Endothelial cell of umbilical vein (primary cell): ENCODE data around the gene PPP2R5A. TPM values are rescaled to one million over a fixed set of nuclear protein-coding genes. Genes with fewer than 3 reads are reported as not detected.

Experiments
- BruUV-seq: library from RNA; stranded (reverse); fragments of 400-500 nt; replicated peaks from 2 replicates; lab custom pipeline; 2021; lab: Mats Ljungman, UMichigan
- CTCF ChIA-PET: fragments of 300-600, 350-600 bp; sonication (Branson Sonifier 250); formaldehyde crosslinking; loops from one replicate; lab custom pipeline; 2021; ENCODE audit warnings: antibody characterized with exemption, inconsistent platforms; lab: Charles Lee
- POLR2A ChIA-PET: fragments of 300-600, 350-600 bp; sonication (Branson Sonifier 250); formaldehyde crosslinking; loops from one replicate; lab custom pipeline; 2021; ENCODE audit warnings: antibody characterized with exemption, inconsistent platforms; lab: Charles Lee
- DNase-seq: peaks from one replicate; pipeline ENCODE4 v3.0.0-alpha.2; 2011; ENCODE audit warnings: low read depth, low spot score
- FAIRE-seq: peaks from 2 replicates; lab custom pipeline; 2011; peaks lifted over from hg19 to GRCh38; lab: Jason Lieb, UNC
- H2AFZ ChIP-seq: 2 replicates; pipeline ENCODE4 v1.6.0; 2012; ENCODE audit warnings: low read depth, low read length, control low read depth, inconsistent platforms
- H3K27ac ChIP-seq: 2 replicates; pipeline ENCODE4 v1.5.1; 2011; ENCODE audit warnings: low read depth, mild to moderate bottlenecking, control low read depth, low read length, moderate library complexity; ENCODE audit not compliant: insufficient read depth
- H3K27me3 ChIP-seq, 2 experiments: 2 replicates each; pipeline versions ENCODE4 v1.6.0 to v1.6.1; 2011; ENCODE audit warnings: low read length in 2 of 2, mixed read lengths in 1 of 2; ENCODE audit not compliant: control insufficient read depth in 2 of 2, insufficient read depth in 2 of 2
- H3K36me3 ChIP-seq, 2 experiments: 2 replicates in 1 of 2; 3 replicates in 1 of 2; pipeline ENCODE4 v1.5.1; 2011; ENCODE audit warnings: low read length in 2 of 2, mild to moderate bottlenecking in 1 of 2, moderate library complexity in 1 of 2; ENCODE audit not compliant: control insufficient read depth in 2 of 2, insufficient read depth in 2 of 2; ENCODE audit errors: extremely low read depth in 1 of 2
- H3K4me1 ChIP-seq: 3 replicates; pipeline ENCODE4 v1.5.1; 2011; ENCODE audit warnings: mild to moderate bottlenecking, low read length; ENCODE audit not compliant: control insufficient read depth, insufficient read depth; ENCODE audit errors: extremely low read depth
- H3K4me2 ChIP-seq: 2 replicates; pipeline ENCODE4 v1.6.1; 2011; ENCODE audit warnings: low read length, control low read depth, mixed read lengths; ENCODE audit not compliant: insufficient read depth
- H3K4me3 ChIP-seq, 3 experiments: fragments of 200-600 bp in 1 of 3; sonication (generic), shearing (Covaris generic) in 1 of 3; replicated peaks in 1 of 3; 2 replicates each; pipeline ENCODE4 v1.5.1; 2011 to 2016; ENCODE audit warnings: control low read depth in 3 of 3, low read length in 3 of 3, mild to moderate bottlenecking in 2 of 3, inconsistent platforms in 1 of 3, low read depth in 1 of 3, moderate library complexity in 1 of 3; ENCODE audit not compliant: insufficient read depth in 1 of 3
- H3K79me2 ChIP-seq: 2 replicates; pipeline ENCODE4 v1.6.0; 2012; ENCODE audit warnings: low read length, inconsistent platforms; ENCODE audit not compliant: control insufficient read depth, insufficient read depth
- H3K9ac ChIP-seq: replicated peaks from 2 replicates; pipeline ENCODE3; 2011; ENCODE audit warnings: low read length, control low read depth; ENCODE audit not compliant: insufficient read depth; ENCODE audit errors: extremely low read depth
- H3K9me1 ChIP-seq: replicated peaks from 3 replicates; pipeline ENCODE4 v1.6.0; 2011; ENCODE audit warnings: mild to moderate bottlenecking, low read length; ENCODE audit not compliant: control insufficient read depth, insufficient read depth; ENCODE audit errors: extremely low read depth
- H3K9me3 ChIP-seq: replicated peaks from 2 replicates; pipeline ENCODE4 v1.5.1; 2012; ENCODE audit warnings: low read length, inconsistent platforms; ENCODE audit not compliant: control insufficient read depth, insufficient read depth
- H4K20me1 ChIP-seq: replicated peaks from 2 replicates; pipeline ENCODE3; 2011; ENCODE audit warnings: mild to moderate bottlenecking, low read length; ENCODE audit not compliant: control insufficient read depth, insufficient read depth; ENCODE audit errors: extremely low read depth
- EZH2 ChIP-seq: IDR thresholded peaks from 2 replicates; pipeline ENCODE4 v1.6.1; 2012; ENCODE audit warnings: borderline replicate concordance, low read depth, mild to moderate bottlenecking, moderate library complexity, low read length, inconsistent platforms; ENCODE audit not compliant: severe bottlenecking
- FOS ChIP-seq: IDR thresholded peaks from 2 replicates; pipeline ENCODE4 v1.6.1; 2011; ENCODE audit warnings: mild to moderate bottlenecking, low read length, moderate library complexity, borderline replicate concordance; ENCODE audit not compliant: insufficient read depth
- GATA2 ChIP-seq: IDR thresholded peaks from 2 replicates; pipeline ENCODE4 v1.7.0; 2011; ENCODE audit warnings: low read depth, mild to moderate bottlenecking, moderate library complexity, mixed read lengths, low read length; ENCODE audit not compliant: insufficient read length, insufficient read depth
- JUN ChIP-seq: IDR thresholded peaks from 2 replicates; pipeline ENCODE4 v1.6.1; 2011; ENCODE audit warnings: borderline replicate concordance, low read depth; ENCODE audit not compliant: insufficient read length, insufficient read depth
- dilution Hi-C: fragments of 300-500 bp; cut with MboI; formaldehyde crosslinking; loops from one replicate; pipeline ENCODE4 v1.15.0; 2019; ENCODE audit warnings: low sequenced_read_pairs; ENCODE audit not compliant: extremely low pct_ligation_motif_present
- intact Hi-C: fragments of 100-400 bp; cut with micrococcal nuclease; formaldehyde crosslinking; loops from one replicate; pipeline ENCODE4 v1.10.0; 2022
- polyA plus RNA-seq, 4 experiments: library from polyadenylated mRNA; depleted of rRNA in 3 of 4; stranded (reverse) in 3 of 4; unstranded in 1 of 4; fragments of >200 nt; gene quantifications; 2 replicates each; pipeline versions ENCODE4 v1.2.1 to v1.2.3, GENCODE V29; 2011 to 2012; ENCODE audit warnings: missing spikeins in 1 of 4
- total RNA-seq: library from RNA; stranded (reverse); gene quantifications from 2 replicates; pipeline ENCODE4 v1.2.3, GENCODE V29; 2021
- TF ChIP-seq, protein P1 (sequence below), 2 donors: IDR thresholded peaks; 1 replicate in 1 of 2; 2 replicates in 1 of 2; pipeline ENCODE4 v1.5.1; 2011; ENCODE audit warnings: low read length in 2 of 2, mild to moderate bottlenecking in 2 of 2, moderate library complexity in 2 of 2, control low read depth in 1 of 2, inconsistent platforms in 1 of 2, low read depth in 1 of 2; ENCODE audit not compliant: insufficient read depth in 1 of 2; ENCODE audit errors: extremely low read depth in 1 of 2

The PPP2R5A gene
- total and polyA plus RNA-seq, 2 donors (not counting 3 experiments of a cell fraction or from before 2014, with no cell fraction given): 11.9 to 34.5 TPM

- H3K27ac ChIP-seq: peak overlapping the region; percentile 27
- TF ChIP-seq FOS (peak; percentile 59), EZH2 (no peak), GATA2 (no peak), JUN (peak; percentile 52)
- TF ChIP-seq, protein P1, sequence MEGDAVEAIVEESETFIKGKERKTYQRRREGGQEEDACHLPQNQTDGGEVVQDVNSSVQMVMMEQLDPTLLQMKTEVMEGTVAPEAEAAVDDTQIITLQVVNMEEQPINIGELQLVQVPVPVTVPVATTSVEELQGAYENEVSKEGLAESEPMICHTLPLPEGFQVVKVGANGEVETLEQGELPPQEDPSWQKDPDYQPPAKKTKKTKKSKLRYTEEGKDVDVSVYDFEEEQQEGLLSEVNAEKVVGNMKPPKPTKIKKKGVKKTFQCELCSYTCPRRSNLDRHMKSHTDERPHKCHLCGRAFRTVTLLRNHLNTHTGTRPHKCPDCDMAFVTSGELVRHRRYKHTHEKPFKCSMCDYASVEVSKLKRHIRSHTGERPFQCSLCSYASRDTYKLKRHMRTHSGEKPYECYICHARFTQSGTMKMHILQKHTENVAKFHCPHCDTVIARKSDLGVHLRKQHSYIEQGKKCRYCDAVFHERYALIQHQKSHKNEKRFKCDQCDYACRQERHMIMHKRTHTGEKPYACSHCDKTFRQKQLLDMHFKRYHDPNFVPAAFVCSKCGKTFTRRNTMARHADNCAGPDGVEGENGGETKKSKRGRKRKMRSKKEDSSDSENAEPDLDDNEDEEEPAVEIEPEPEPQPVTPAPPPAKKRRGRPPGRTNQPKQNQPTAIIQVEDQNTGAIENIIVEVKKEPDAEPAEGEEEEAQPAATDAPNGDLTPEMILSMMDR (IDR thresholded peaks at IDR 0.05; ENCODE audit: extremely low read depth in 1 of 2, insufficient read depth in 1 of 2, low read depth in 1 of 2, low read length in 2 of 2): no peak
- H3K9me3 ChIP-seq: no peaks in the 10 kb centered on the region
- ChIA-PET POLR2A (no interaction called here), CTCF (interaction anchor here (1.2 kb wide), 1 partner anchor 54 kb away, joined by 3 read pairs; no protein-coding TSS in a partner anchor)
- FAIRE-seq (peak; percentile 71), DNase-seq (no peak)
- no TSS peak for BruUV-seq
- no peaks in the 10 kb centered on the region for H3K9me1 ChIP-seq
- no peaks in the 10 kb centered on the region for H3K79me2 ChIP-seq
- peaks cover 0 to 6% of the 10 kb centered on the region in 2 experiments for H3K36me3 ChIP-seq
- no peaks in the 10 kb centered on the region for H3K27me3 ChIP-seq
- H4K20me1 ChIP-seq: no peaks in the 10 kb centered on the region
- H3K4me3 ChIP-seq: no peak overlapping the region
- intact Hi-C loops: no loop called here
- no peak overlapping the region for H3K4me2 ChIP-seq
- dilution Hi-C loops: no loop called here
- no peak overlapping the region for H3K9ac ChIP-seq
- peaks cover 4% of the 10 kb centered on the region for H3K4me1 ChIP-seq
- H2AFZ ChIP-seq: no peak overlapping the region
Measured at GRCh38 chr1:212401838-212402582, 116.8 kb downstream of the PPP2R5A start.
